PC-9 (cell line): Measurements from ENCODE around the gene KRT37. TPM values are rescaled to one million over a fixed set of nuclear protein-coding genes. Genes with fewer than 3 reads are reported as not detected.
A peak's percentile ranks its signal among the peaks of the same experiment; 100 is the strongest.

Source experiments
- BruUV-seq: library from RNA; stranded (reverse); fragments of 400-500 nt; replicated peaks from 2 replicates; lab custom pipeline; 2021; lab: Mats Ljungman, UMichigan
- CTCF ChIA-PET: fragments of 300-600 bp; sonication (Branson Sonifier 250); formaldehyde crosslinking; loops from one replicate; lab custom pipeline; 2022; ENCODE audit warnings: antibody characterized with exemption; lab: Charles Lee
- POLR2A ChIA-PET: fragments of 300-600 bp; sonication (Branson Sonifier 250); formaldehyde crosslinking; loops from one replicate; lab custom pipeline; 2022; ENCODE audit warnings: antibody characterized with exemption; ENCODE audit not compliant: unreplicated experiment; lab: Charles Lee
- DNase-seq, 2 experiments: peaks; one replicate each; pipeline versions ENCODE4 v3.0.0 to v3.0.0-alpha.2; 2015 to 2022; ENCODE audit warnings: mixed read lengths in 1 of 2
- H2AFZ ChIP-seq: fragments of 200-600 bp; sonication (generic); 2 replicates; pipeline ENCODE4 v1.8.1; 2017; ENCODE audit warnings: antibody characterized with exemption
- H3F3A ChIP-seq: fragments of 200-600 bp; sonication (generic); 2 replicates; pipeline ENCODE4 v1.8.1; 2017; ENCODE audit warnings: antibody characterized with exemption, mild to moderate bottlenecking, low read depth; ENCODE audit not compliant: insufficient read depth
- H3K27ac ChIP-seq: fragments of 200-600 bp; sonication (generic); 2 replicates; pipeline ENCODE4 v1.6.1; 2016; ENCODE audit warnings: mixed run types
- H3K27me3 ChIP-seq: fragments of 200-600 bp; sonication (generic); 2 replicates; pipeline ENCODE4 v1.6.1; 2016; ENCODE audit warnings: low read depth, mixed run types; ENCODE audit not compliant: insufficient read depth
- H3K36me3 ChIP-seq: fragments of 200-600 bp; sonication (generic); 2 replicates; pipeline ENCODE4 v1.6.1; 2016; ENCODE audit warnings: low read depth, mixed run types
- H3K4me1 ChIP-seq: fragments of 200-600 bp; sonication (generic); replicated peaks from 2 replicates; pipeline ENCODE4 v1.6.1; 2016; ENCODE audit warnings: mixed run types; ENCODE audit not compliant: insufficient read depth
- H3K4me2 ChIP-seq: fragments of 200-600 bp; sonication (generic); 2 replicates; pipeline ENCODE4 v1.6.1; 2017; ENCODE audit warnings: mixed run types
- H3K4me3 ChIP-seq: fragments of 200-600 bp; sonication (generic); 2 replicates; pipeline ENCODE4 v1.6.1; 2016; ENCODE audit warnings: mixed run types
- H3K79me2 ChIP-seq: fragments of 200-600 bp; sonication (generic); 2 replicates; pipeline ENCODE4 v1.6.1; 2017; ENCODE audit warnings: low read depth, mixed run types
- H3K9me2 ChIP-seq: fragments of 200-600 bp; sonication (generic); 2 replicates; pipeline ENCODE4 v1.8.1; 2017; ENCODE audit warnings: mild to moderate bottlenecking; ENCODE audit not compliant: insufficient read depth
- H3K9me3 ChIP-seq: fragments of 200-600 bp; sonication (generic); 2 replicates; pipeline ENCODE4 v1.8.1; 2016; ENCODE audit warnings: low read depth; ENCODE audit not compliant: insufficient read depth
- H4K20me1 ChIP-seq: fragments of 200-600 bp; sonication (generic); 2 replicates; pipeline ENCODE4 v1.8.1; 2017; ENCODE audit not compliant: insufficient read depth
- EZH2 ChIP-seq: fragments of 200-600 bp; sonication (generic); IDR thresholded peaks from 2 replicates; pipeline ENCODE4 v1.8.0; 2017; ENCODE audit warnings: antibody characterized with exemption, low read depth
- intact Hi-C: fragments of 100-400 bp; cut with micrococcal nuclease; formaldehyde crosslinking; loops from one replicate; pipeline ENCODE4 v1.10.0; 2022; ENCODE audit not compliant: unreplicated experiment
- total RNA-seq: library from RNA; stranded (reverse); gene quantifications from 2 replicates; pipeline ENCODE4 v1.2.3, GENCODE V29; 2021
- TF ChIP-seq, protein P1 (sequence below): fragments of 200-600 bp; sonication (generic); conservative IDR thresholded peaks from 2 replicates; pipeline ENCODE4 v1.6.1; 2017; ENCODE audit warnings: mixed run types, antibody characterized with exemption, mild to moderate bottlenecking, moderate library complexity

The KRT37 gene
- total RNA-seq, 1 experiment from 2014 or later = not detected

DNA sequence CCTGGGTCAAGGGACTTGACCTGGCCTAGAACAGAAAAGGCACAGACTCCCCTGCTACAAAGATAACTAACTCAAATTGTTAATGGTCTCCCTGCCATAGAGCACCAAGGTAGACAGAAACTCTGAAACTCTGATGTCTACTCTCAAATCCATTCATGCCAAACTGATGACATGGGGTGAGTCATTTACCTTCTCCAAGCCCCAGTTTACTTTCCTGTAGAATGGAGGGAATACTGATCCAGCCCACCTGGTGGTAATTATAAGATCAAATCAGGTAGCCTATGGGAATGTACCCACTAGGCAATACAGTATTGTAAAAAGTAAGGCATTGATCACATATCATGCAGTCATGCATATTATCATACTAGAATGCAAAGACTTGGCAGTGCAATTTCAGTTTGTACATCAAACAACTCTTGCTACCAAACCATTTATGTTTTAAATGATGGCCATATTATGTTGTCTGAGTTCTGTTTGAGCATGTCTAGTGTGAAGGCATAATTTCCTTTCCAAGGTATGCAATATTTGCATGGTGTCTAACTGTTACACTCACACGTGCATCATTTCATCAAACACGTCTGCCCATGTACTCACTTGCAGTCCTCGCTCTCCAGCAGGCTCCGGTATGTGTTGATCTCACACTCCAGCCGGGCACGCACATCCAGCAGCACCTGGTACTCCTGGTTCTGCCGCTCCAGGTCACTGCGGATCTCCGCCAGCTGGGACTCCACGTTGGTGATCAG lies 30.0 kb downstream of the KRT37 start:
- Histone ChIP-seq H3K27me3 (no peaks in the 10 kb centered on the region), H3K36me3 (no peaks in the 10 kb centered on the region), H3K79me2 (no peaks in the 10 kb centered on the region), H2AFZ (no peak overlapping the region), H3K4me2 (no peak overlapping the region), H3K4me3 (no peak overlapping the region), H4K20me1 (no peaks in the 10 kb centered on the region), H3K9me2 (no peaks in the 10 kb centered on the region), H3K4me1 (peaks cover 21% of the 10 kb centered on the region), H3K27ac (no peak overlapping the region), H3F3A (no peaks in the 10 kb centered on the region), H3K9me3 (no peaks in the 10 kb centered on the region)
- intact Hi-C loops = no loop called here
- TF ChIP-seq EZH2 = no peak
- TF ChIP-seq, protein P1, sequence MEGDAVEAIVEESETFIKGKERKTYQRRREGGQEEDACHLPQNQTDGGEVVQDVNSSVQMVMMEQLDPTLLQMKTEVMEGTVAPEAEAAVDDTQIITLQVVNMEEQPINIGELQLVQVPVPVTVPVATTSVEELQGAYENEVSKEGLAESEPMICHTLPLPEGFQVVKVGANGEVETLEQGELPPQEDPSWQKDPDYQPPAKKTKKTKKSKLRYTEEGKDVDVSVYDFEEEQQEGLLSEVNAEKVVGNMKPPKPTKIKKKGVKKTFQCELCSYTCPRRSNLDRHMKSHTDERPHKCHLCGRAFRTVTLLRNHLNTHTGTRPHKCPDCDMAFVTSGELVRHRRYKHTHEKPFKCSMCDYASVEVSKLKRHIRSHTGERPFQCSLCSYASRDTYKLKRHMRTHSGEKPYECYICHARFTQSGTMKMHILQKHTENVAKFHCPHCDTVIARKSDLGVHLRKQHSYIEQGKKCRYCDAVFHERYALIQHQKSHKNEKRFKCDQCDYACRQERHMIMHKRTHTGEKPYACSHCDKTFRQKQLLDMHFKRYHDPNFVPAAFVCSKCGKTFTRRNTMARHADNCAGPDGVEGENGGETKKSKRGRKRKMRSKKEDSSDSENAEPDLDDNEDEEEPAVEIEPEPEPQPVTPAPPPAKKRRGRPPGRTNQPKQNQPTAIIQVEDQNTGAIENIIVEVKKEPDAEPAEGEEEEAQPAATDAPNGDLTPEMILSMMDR = no peak
- BruUV-seq = no TSS peak
- peak in 1 of 2 experiments; percentile 46 for DNase-seq
- POLR2A ChIA-PET = no interaction called here
- CTCF ChIA-PET = no interaction called here

DNA sequence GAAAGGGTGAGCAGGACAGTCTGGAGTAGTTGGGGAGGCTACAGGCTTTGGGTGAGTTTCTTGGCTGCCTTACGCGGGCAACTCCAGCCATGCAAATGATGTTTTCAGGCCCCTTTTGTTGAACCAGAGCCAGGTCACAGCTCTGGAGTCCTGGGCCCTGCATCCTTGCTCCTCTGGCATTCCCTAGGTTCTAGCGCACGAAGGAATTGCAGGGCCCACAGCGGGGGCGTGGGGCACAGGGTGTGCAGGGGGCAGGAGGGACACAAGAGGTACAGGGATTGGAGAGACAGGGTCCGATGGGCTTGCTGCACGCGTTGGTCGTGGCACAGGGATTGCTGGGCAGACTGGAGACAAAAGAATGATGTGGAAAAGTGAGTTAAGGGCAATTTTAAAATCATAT lies 30.6 kb downstream of the KRT37 start:
- Histone ChIP-seq H3K9me3 (no peaks in the 10 kb centered on the region), H3F3A (no peaks in the 10 kb centered on the region), H3K36me3 (no peaks in the 10 kb centered on the region), H3K4me2 (no peak overlapping the region), H3K79me2 (no peaks in the 10 kb centered on the region), H2AFZ (no peak overlapping the region), H3K27me3 (no peaks in the 10 kb centered on the region), H3K27ac (no peak overlapping the region), H3K4me3 (no peak overlapping the region), H3K9me2 (no peaks in the 10 kb centered on the region), H3K4me1 (peaks cover 21% of the 10 kb centered on the region), H4K20me1 (no peaks in the 10 kb centered on the region)
- CTCF ChIA-PET = no interaction called here
- no peak for DNase-seq
- no peak for TF ChIP-seq EZH2
- TF ChIP-seq, protein P1 = no peak
- POLR2A ChIA-PET = no interaction called here
- BruUV-seq = no TSS peak
- intact Hi-C loops = no loop called here

DNA sequence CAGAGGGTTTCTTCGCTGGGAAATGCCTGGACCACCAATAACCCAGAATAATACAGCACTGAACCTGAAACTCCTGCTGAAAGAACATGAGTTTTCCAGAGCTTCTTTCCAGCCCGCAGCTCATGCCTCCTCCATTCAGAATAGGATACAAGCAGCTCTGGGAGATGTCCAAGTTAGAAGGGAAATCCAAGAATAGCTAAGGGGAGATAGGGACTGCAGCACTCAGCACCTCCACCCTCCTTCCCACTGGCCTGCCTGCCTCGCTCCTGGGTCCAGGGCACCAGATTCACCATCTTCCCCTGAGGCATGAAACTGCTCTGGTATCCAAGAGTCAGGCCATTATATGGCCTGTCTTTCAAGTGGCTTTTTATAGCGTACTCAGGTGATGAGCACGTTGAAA lies 31.1 kb downstream of the KRT37 start:
- DNase-seq = no peak
- ChIA-PET CTCF (no interaction called here), POLR2A (interaction anchor here (0.7 kb wide), 1 partner anchor 491 kb away, joined by 3 read pairs; no protein-coding TSS in a partner anchor)
- H3K9me3 ChIP-seq = no peaks in the 10 kb centered on the region
- no TSS peak for BruUV-seq
- no peaks in the 10 kb centered on the region for H4K20me1 ChIP-seq
- no peak overlapping the region for H3K27ac ChIP-seq
- no peak for TF ChIP-seq EZH2
- TF ChIP-seq, protein P1 = no peak
- H3K4me2 ChIP-seq = no peak overlapping the region
- no peaks in the 10 kb centered on the region for H3K27me3 ChIP-seq
- intact Hi-C loops = no loop called here
- H3K9me2 ChIP-seq = no peaks in the 10 kb centered on the region
- H3K4me1 ChIP-seq = peaks cover 21% of the 10 kb centered on the region
- no peak overlapping the region for H3K4me3 ChIP-seq
- no peaks in the 10 kb centered on the region for H3K36me3 ChIP-seq
- no peak overlapping the region for H2AFZ ChIP-seq
- H3F3A ChIP-seq = no peaks in the 10 kb centered on the region
- no peaks in the 10 kb centered on the region for H3K79me2 ChIP-seq
